Left lung (tissue), 10 donors: ENCODE measurements around the gene NR2C1. TPM values are rescaled to one million over a fixed set of nuclear protein-coding genes. Genes with fewer than 3 reads are reported as not detected.
"Not testable (repeated sequence)": the region's sequence is repeated elsewhere in the genome, so short reads cannot be mapped to it uniquely, and the experiment has no call there.

ENCODE experiments used
- ATAC-seq: fragments of 200-7000 bp; cut with Tn5 transposase; one replicate; pipeline ENCODE4 v1.9.1; 2020; ENCODE audit warnings: moderate library complexity
- DNase-seq, 4 donors: peaks; one replicate each; pipeline ENCODE4 v3.0.0-alpha.2; 2013 to 2020
- H3K27ac ChIP-seq, 2 donors: fragments of 200-600 bp; sonication (generic) in 1 of 2; one replicate each; pipeline versions ENCODE4 v1.5.0 to v1.8.0; 2020 to 2021
- H3K27me3 ChIP-seq, 2 donors: fragments of 200-600 bp; sonication (generic) in 1 of 2; one replicate each; pipeline versions ENCODE4 v1.5.0 to v1.8.0; 2020 to 2021
- H3K36me3 ChIP-seq, 2 donors: fragments of 200-600 bp; sonication (generic) in 1 of 2; one replicate each; pipeline versions ENCODE4 v1.5.0 to v1.8.0; 2020 to 2021
- H3K4me1 ChIP-seq, 2 donors: fragments of 200-600 bp; one replicate each; pipeline ENCODE4 v1.8.0; 2021
- H3K4me3 ChIP-seq, 2 donors: fragments of 200-600 bp; sonication (generic) in 1 of 2; one replicate each; pipeline versions ENCODE4 v1.5.0 to v1.8.0; 2020 to 2021; ENCODE audit warnings: mild to moderate bottlenecking in 1 of 2
- H3K9me3 ChIP-seq, 2 donors: fragments of 200-600 bp; sonication (generic) in 1 of 2; one replicate each; pipeline versions ENCODE4 v1.5.0 to v1.8.0; 2020 to 2021
- intact Hi-C, 2 donors: fragments of 100-400 bp; cut with DNase I; formaldehyde crosslinking; loops; one replicate each; pipeline versions ENCODE4 v1.11.2 to v1.14.2; 2022
- polyA plus RNA-seq, 6 donors: library from polyadenylated mRNA; unstranded; fragments of 120-200 nt; gene quantifications; one replicate each; pipeline ENCODE4 v1.2.1, GENCODE V29; 2013; ENCODE audit not compliant: insufficient read length in 6 of 6
- total RNA-seq, 2 donors: library from RNA; stranded (reverse); fragmentation: NEBNext Ultra II Directional; extraction: Animal tissue kit (Norgen Biotek cat#: 25700); gene quantifications; one replicate each; pipeline ENCODE4 v1.2.1, GENCODE V29; 2021
- TF ChIP-seq, protein P1 (sequence below), 2 donors: fragments of 200-600 bp; sonication (generic) in 1 of 2; IDR thresholded peaks; one replicate each; pipeline versions ENCODE4 v1.5.0 to v1.8.0; 2021; ENCODE audit warnings: antibody characterized with exemption in 2 of 2
- donor health status: DM: no; HTN: yes; CAD: no.
- donor health status: DM: no; HTN: no; CAD: no.

The NR2C1 gene
- total and polyA plus RNA-seq, 8 donors, result 28.8 to 100.0 (median 75.3) TPM

DNA sequence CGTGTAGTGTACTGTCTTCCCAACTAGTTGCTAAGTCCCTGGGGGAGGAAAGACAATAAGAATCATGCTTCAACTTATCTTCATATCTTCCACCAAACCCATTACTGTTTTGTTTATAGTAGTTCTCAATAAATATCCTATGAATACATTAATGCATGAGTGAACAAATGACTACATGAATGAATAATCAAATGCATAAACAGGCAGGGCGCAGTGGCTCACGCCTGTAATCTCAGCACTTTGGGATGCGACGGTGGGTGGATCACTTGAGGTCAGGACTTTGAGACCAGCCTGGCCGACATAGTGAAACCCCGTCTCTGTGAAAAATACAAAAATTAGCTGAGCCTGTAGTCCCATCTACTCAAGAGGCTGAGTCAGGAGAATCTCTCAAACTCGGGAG lies 32.1 kb upstream of the NR2C1 start:
- TF ChIP-seq, protein P1, sequence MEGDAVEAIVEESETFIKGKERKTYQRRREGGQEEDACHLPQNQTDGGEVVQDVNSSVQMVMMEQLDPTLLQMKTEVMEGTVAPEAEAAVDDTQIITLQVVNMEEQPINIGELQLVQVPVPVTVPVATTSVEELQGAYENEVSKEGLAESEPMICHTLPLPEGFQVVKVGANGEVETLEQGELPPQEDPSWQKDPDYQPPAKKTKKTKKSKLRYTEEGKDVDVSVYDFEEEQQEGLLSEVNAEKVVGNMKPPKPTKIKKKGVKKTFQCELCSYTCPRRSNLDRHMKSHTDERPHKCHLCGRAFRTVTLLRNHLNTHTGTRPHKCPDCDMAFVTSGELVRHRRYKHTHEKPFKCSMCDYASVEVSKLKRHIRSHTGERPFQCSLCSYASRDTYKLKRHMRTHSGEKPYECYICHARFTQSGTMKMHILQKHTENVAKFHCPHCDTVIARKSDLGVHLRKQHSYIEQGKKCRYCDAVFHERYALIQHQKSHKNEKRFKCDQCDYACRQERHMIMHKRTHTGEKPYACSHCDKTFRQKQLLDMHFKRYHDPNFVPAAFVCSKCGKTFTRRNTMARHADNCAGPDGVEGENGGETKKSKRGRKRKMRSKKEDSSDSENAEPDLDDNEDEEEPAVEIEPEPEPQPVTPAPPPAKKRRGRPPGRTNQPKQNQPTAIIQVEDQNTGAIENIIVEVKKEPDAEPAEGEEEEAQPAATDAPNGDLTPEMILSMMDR (IDR thresholded peaks at IDR 0.05), result no peak
- peaks cover 0 to 6% of the 10 kb centered on the region in 2 donors for H3K4me1 ChIP-seq
- DNase-seq (no peak), ATAC-seq (no peak)
- intact Hi-C loops, result no loop called here
- H3K27me3 ChIP-seq, result no peaks in the 10 kb centered on the region
- H3K27ac ChIP-seq, result no peak overlapping the region
- H3K4me3 ChIP-seq, result no peak overlapping the region
- H3K9me3 ChIP-seq, result no peaks in the 10 kb centered on the region
- H3K36me3 ChIP-seq, result peaks cover 0 to 6% of the 10 kb centered on the region in 2 donors

DNA sequence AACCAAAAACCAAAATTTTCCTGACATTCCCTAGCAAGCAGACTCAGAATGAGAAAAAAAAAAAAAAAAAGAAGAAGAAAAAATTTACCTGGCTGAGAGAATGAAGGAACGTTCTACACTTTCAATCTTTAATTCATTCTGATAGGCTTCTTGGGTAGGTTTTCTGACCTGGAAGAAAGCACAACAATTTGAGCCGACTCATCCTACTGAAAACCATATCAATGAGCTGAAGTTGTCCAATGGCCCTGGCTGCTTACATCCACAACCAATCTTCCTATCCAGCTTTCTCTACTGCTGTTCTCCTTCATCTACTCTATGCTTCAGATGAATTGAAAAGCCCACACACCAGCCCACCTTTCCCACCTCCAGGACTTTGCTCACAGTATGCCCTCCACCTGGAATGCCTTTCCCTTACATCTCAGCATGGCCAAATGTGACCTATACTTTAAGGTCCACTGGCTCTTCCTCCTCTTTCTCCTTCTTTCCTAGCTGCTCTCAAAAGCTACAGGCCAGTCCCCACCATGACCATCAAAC lies 31.6 kb upstream of the NR2C1 start:
- TF ChIP-seq, protein P1 (IDR thresholded peaks at IDR 0.05), result no peak
- intact Hi-C loops, result no loop called here

DNA sequence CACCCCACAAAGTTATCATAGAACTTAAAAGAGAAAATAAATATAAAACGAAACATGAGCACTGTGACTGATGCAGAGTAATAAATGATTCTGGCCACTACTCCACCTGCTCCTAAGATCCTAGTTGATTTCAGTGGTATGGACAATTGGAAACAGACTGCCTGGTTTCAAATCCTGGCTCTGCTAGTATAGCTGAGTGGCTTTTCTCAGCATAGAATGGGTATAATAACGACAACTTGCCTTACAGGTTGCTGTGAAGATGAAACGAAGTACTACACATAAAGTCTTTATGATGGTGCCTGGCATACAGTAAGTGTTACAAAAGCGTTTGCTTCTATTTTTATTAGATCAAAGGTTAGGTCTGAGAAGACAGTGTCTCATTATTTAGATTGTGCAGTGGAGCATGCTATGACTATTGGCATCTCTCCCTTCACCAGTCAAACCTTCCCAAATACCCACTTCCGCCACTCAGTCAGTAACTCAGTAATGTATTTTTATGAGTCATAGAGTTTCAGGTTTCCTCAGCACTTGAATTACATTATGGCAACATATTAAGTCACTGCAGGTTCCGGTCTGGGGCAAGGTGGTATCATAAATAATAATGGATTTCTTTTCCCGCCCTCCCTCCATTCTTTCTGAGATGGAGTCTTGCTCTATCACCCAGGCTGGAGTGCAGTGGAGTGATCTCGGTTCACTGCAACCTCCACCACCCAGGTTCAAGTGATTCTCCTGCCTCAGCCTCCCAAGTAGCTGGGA lies 29.7 kb upstream of the NR2C1 start:
- no peaks in the 10 kb centered on the region for H3K27me3 ChIP-seq
- H3K36me3 ChIP-seq, result peaks cover 0 to 6% of the 10 kb centered on the region in 2 donors
- H3K4me1 ChIP-seq, result peaks cover 0 to 6% of the 10 kb centered on the region in 2 donors
- intact Hi-C loops, result no loop called here
- peak; percentile 70 for ATAC-seq
- peak overlapping the region in 1 of 2 donors; percentile 10 for H3K27ac ChIP-seq
- no peaks in the 10 kb centered on the region for H3K9me3 ChIP-seq
- no peak for DNase-seq
- no peak overlapping the region for H3K4me3 ChIP-seq
- TF ChIP-seq, protein P1 (IDR thresholded peaks at IDR 0.05), result no peak

More for the DNA sequence above, 31.6 kb upstream of the NR2C1 start:
- no peak for ATAC-seq
- no peaks in the 10 kb centered on the region for H3K27me3 ChIP-seq
- H3K4me3 ChIP-seq, result no peak overlapping the region
- H3K9me3 ChIP-seq, result no peaks in the 10 kb centered on the region
- DNase-seq, result no peak
- H3K4me1 ChIP-seq, result peaks cover 0 to 6% of the 10 kb centered on the region in 2 donors
- no peak overlapping the region for H3K27ac ChIP-seq
- peaks cover 0 to 6% of the 10 kb centered on the region in 2 donors for H3K36me3 ChIP-seq

DNA sequence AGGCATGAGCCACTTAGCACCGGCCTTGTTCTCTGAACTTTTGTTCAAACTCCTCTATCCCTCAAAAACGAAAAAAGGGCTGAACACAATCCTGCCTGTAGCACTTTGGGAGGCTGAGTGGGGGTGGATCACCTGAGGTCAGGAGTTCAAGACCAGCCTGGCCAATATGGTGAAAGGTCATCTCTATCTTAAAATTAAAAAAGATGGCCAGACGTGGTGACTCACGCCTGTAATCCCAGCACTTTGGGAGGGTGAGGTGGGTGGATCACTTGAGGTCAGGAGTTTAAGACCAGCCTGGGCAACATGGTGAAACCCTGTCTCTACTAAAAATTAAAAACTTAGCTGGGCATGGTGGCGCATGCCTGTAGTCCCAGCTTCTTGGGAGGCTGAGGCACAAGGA lies 28.5 kb upstream of the NR2C1 start:
- H3K27me3 ChIP-seq, H3K4me1 ChIP-seq, H3K36me3 ChIP-seq, DNase-seq, intact Hi-C loops, H3K9me3 ChIP-seq, H3K27ac ChIP-seq, H3K4me3 ChIP-seq, ATAC-seq: not testable (repeated sequence)

GRCh38 chr12:95100264-95101190 lies 27.1 kb upstream of the NR2C1 start:
- H3K27me3 ChIP-seq, result no peaks in the 10 kb centered on the region
- no peak for ATAC-seq
- no peak for DNase-seq
- peaks cover 0 to 17% of the 10 kb centered on the region in 2 donors for H3K4me1 ChIP-seq
- no peak overlapping the region for H3K27ac ChIP-seq
- H3K9me3 ChIP-seq, result no peaks in the 10 kb centered on the region
- H3K4me3 ChIP-seq, result no peak overlapping the region
- TF ChIP-seq, protein P1 (IDR thresholded peaks at IDR 0.05), result no peak
- intact Hi-C loops, result no loop called here
- H3K36me3 ChIP-seq, result no peaks in the 10 kb centered on the region
